DND-41 (cell line): ENCODE data around the gene CDYL.

Experiments used
- ATAC-seq: fragments of 200-7000 bp; cut with Tn5 transposase; 3 replicates; pipeline ENCODE4 v1.9.1; 2021; ENCODE audit warnings: low read depth; ENCODE audit not compliant: insufficient read depth
- DNase-seq: peaks from one replicate; pipeline ENCODE4 v3.0.0-alpha.2; 2020
- H2AFZ ChIP-seq: 2 replicates; pipeline ENCODE4 v1.6.0; 2012; ENCODE audit warnings: low read depth, low read length
- H3K27ac ChIP-seq: 2 replicates; pipeline ENCODE4 v1.5.1; 2012; ENCODE audit warnings: low read length, inconsistent platforms
- H3K27me3 ChIP-seq: fragments of 200-600 bp; sonication (generic); 2 replicates; pipeline ENCODE4 v1.6.0; 2012; ENCODE audit warnings: low read length, mild to moderate bottlenecking, inconsistent platforms; ENCODE audit not compliant: insufficient read depth, poor library complexity
- H3K36me3 ChIP-seq: 2 replicates; pipeline ENCODE4 v1.5.1; 2012; ENCODE audit warnings: low read length, inconsistent platforms; ENCODE audit not compliant: insufficient read depth
- H3K4me1 ChIP-seq: 2 replicates; pipeline ENCODE4 v1.5.1; 2012; ENCODE audit warnings: mild to moderate bottlenecking, low read length; ENCODE audit not compliant: insufficient read depth
- H3K4me2 ChIP-seq: 2 replicates; pipeline ENCODE4 v1.6.0; 2012; ENCODE audit warnings: mild to moderate bottlenecking, moderate library complexity, low read length, inconsistent platforms; ENCODE audit not compliant: insufficient read depth
- H3K4me3 ChIP-seq, 2 experiments: fragments of 200-600 bp in 1 of 2; shearing (Covaris generic) in 1 of 2; 2 replicates each; pipeline ENCODE4 v1.5.1; 2012 to 2016; ENCODE audit warnings: inconsistent platforms in 2 of 2, low read length in 2 of 2, mild to moderate bottlenecking in 2 of 2, low read depth in 1 of 2, moderate library complexity in 1 of 2
- H3K79me2 ChIP-seq: 2 replicates; pipeline ENCODE4 v1.6.0; 2012; ENCODE audit warnings: low read length, inconsistent platforms; ENCODE audit not compliant: insufficient read depth
- H3K9ac ChIP-seq: 2 replicates; pipeline ENCODE4 v1.6.0; 2012; ENCODE audit warnings: low read depth, mild to moderate bottlenecking, inconsistent platforms, low read length, moderate library complexity
- H3K9me3 ChIP-seq: 2 replicates; pipeline ENCODE4 v1.5.1; 2012; ENCODE audit warnings: low read length, moderate library complexity, mild to moderate bottlenecking, inconsistent platforms; ENCODE audit not compliant: insufficient read depth, severe bottlenecking
- H4K20me1 ChIP-seq: 2 replicates; pipeline ENCODE4 v1.6.0; 2012; ENCODE audit warnings: low read length; ENCODE audit not compliant: insufficient read depth
- EZH2 ChIP-seq: IDR thresholded peaks from 3 replicates; pipeline ENCODE4 v1.6.1; 2012; ENCODE audit warnings: borderline replicate concordance, low read depth, mild to moderate bottlenecking, moderate library complexity, low read length, inconsistent platforms; ENCODE audit not compliant: severe bottlenecking
- TF ChIP-seq, protein P1 (sequence below): IDR thresholded peaks from 2 replicates; pipeline ENCODE4 v1.5.1; 2012; ENCODE audit warnings: borderline replicate concordance, low read length, moderate library complexity, mild to moderate bottlenecking; ENCODE audit not compliant: poor library complexity, severe bottlenecking; ENCODE audit errors: extremely low read depth

The CDYL gene

GRCh38 chr6:4812068-4812467, 35.9 kb downstream of the CDYL start:
- Histone ChIP-seq H3K36me3 (no peaks in the 10 kb centered on the region), H3K79me2 (peaks cover 30% of the 10 kb centered on the region; the same call in 1 of the 2 replicates), H2AFZ (no peak overlapping the region), H3K9ac (no peak overlapping the region), H3K9me3 (no peaks in the 10 kb centered on the region), H3K4me1 (no peaks in the 10 kb centered on the region), H3K4me2 (no peak overlapping the region), H3K27me3 (no peaks in the 10 kb centered on the region), H3K4me3 (no peak overlapping the region), H3K27ac (no peak overlapping the region), H4K20me1 (peaks cover 3% of the 10 kb centered on the region; the same call in 1 of the 2 replicates)
- ATAC-seq = no peak
- TF ChIP-seq, protein P1, sequence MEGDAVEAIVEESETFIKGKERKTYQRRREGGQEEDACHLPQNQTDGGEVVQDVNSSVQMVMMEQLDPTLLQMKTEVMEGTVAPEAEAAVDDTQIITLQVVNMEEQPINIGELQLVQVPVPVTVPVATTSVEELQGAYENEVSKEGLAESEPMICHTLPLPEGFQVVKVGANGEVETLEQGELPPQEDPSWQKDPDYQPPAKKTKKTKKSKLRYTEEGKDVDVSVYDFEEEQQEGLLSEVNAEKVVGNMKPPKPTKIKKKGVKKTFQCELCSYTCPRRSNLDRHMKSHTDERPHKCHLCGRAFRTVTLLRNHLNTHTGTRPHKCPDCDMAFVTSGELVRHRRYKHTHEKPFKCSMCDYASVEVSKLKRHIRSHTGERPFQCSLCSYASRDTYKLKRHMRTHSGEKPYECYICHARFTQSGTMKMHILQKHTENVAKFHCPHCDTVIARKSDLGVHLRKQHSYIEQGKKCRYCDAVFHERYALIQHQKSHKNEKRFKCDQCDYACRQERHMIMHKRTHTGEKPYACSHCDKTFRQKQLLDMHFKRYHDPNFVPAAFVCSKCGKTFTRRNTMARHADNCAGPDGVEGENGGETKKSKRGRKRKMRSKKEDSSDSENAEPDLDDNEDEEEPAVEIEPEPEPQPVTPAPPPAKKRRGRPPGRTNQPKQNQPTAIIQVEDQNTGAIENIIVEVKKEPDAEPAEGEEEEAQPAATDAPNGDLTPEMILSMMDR = no peak
- no peak for TF ChIP-seq EZH2
- no peak for DNase-seq

DNA sequence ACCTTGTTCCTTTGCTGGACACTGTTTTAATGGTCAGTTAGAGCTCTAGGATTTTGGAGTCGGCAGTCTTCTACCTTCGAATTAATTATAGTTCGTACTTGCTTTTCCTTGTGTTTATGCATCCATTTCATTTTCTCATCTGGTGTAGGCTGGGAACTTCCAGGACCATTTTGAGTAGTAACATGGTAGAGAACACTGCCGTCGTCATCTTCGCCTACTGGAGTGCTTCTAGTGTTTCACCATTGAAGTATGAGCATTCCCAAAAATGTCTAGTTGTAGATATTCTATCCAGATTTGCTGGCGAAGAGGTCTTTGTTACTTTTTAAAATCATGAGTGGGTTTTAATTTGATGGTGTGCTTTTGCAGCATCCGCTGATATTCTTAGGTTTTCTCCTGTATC, 36.9 kb downstream of the CDYL start:
- no peak overlapping the region for H3K4me3 ChIP-seq
- no peaks in the 10 kb centered on the region for H3K4me1 ChIP-seq
- no peak overlapping the region for H3K27ac ChIP-seq
- H3K79me2 ChIP-seq = peaks cover 24% of the 10 kb centered on the region; the same call in 1 of the 2 replicates
- H2AFZ ChIP-seq = no peak overlapping the region
- no peak overlapping the region for H3K9ac ChIP-seq
- ATAC-seq (no peak), DNase-seq (no peak)
- TF ChIP-seq, protein P1 = no peak
- TF ChIP-seq EZH2 = no peak
- H4K20me1 ChIP-seq = peaks cover 3% of the 10 kb centered on the region; the same call in 1 of the 2 replicates
- H3K4me2 ChIP-seq = no peak overlapping the region
- H3K27me3 ChIP-seq = no peaks in the 10 kb centered on the region
- H3K9me3 ChIP-seq = no peaks in the 10 kb centered on the region
- no peaks in the 10 kb centered on the region for H3K36me3 ChIP-seq

GRCh38 chr6:4814212-4814611, 38.0 kb downstream of the CDYL start:
- no peak overlapping the region for H3K27ac ChIP-seq
- H2AFZ ChIP-seq = no peak overlapping the region
- DNase-seq (no peak), ATAC-seq (no peak)
- H3K79me2 ChIP-seq = peaks cover 16% of the 10 kb centered on the region; the same call in 1 of the 2 replicates
- H3K4me3 ChIP-seq = no peak overlapping the region
- TF ChIP-seq, protein P1 = no peak
- TF ChIP-seq EZH2 = no peak
- no peaks in the 10 kb centered on the region for H3K4me1 ChIP-seq
- H3K9me3 ChIP-seq = no peaks in the 10 kb centered on the region
- no peaks in the 10 kb centered on the region for H3K27me3 ChIP-seq
- H3K4me2 ChIP-seq = no peak overlapping the region
- peaks cover 3% of the 10 kb centered on the region; the same call in 1 of the 2 replicates for H4K20me1 ChIP-seq
- no peak overlapping the region for H3K9ac ChIP-seq
- H3K36me3 ChIP-seq = no peaks in the 10 kb centered on the region

DNA sequence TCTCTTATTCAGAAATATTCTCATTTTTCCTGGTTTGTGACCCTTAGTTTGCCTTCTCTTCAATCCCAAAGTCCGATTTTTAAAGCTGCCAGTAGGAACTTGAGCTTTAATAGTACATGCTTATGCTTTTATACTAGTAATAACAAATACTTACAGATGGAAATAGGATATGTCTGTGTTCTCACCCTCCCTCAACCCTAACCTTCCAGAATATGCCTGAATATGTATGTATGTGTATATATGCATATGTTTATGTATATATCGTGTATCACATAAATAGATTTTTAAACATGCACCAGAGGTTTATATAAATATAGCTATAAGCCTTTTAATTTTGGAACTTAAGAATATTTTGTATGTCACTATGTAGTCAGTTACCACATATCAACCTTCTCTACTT, 38.8 kb downstream of the CDYL start:
- peaks cover 3% of the 10 kb centered on the region; the same call in 1 of the 2 replicates for H4K20me1 ChIP-seq

More for the DNA sequence above, 38.8 kb downstream of the CDYL start:
- no peak overlapping the region for H3K4me3 ChIP-seq
- no peaks in the 10 kb centered on the region for H3K27me3 ChIP-seq
- ATAC-seq (no peak), DNase-seq (no peak)
- H3K4me2 ChIP-seq = no peak overlapping the region
- peaks cover 15% of the 10 kb centered on the region; the same call in 1 of the 2 replicates for H3K79me2 ChIP-seq
- TF ChIP-seq, protein P1 = no peak
- TF ChIP-seq EZH2 = no peak
- no peaks in the 10 kb centered on the region for H3K4me1 ChIP-seq
- H3K27ac ChIP-seq = no peak overlapping the region
- no peak overlapping the region for H2AFZ ChIP-seq
- H3K36me3 ChIP-seq = no peaks in the 10 kb centered on the region
- no peaks in the 10 kb centered on the region for H3K9me3 ChIP-seq
- H3K9ac ChIP-seq = no peak overlapping the region
